ENCODE results near the gene THSD4. TPM values are rescaled to one million over a fixed set of nuclear protein-coding genes. Genes with fewer than 3 reads are reported as not detected.

The THSD4 gene
- total RNA-seq, 1 donor from 2014 or later: 2.5 TPM

DNA sequence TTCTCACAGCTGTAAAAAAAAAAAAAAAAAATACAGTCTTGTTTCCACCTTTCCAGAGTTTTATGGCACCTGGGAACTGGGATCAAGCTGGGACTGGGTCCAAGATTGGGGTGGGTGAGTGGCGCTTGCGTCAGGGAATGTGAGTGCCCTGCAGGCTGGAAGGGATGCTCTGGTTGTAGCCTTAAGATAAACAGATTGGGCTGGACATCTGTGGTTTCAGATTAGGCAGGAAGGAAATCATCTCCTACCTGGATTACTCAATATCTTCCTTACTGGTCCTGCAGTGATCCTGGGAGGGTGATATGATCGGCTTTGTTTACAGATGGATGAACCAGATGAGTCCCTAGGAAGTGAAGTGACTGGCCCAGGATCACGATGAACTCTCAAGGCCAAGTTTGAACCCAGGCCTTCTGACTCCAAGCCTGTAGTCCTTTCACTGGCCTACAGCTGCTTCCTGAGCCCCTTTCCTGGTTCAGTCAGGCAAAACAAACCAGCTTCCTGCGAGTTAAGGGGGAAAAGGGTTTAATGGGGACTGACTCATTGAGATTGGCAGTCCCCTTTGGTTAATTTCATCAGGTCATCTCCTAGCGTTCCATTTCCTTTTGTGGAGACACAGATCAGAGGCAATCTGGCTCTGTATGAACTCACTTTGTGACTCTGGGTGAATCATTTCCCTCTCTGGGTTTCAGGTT is 179.8 kb downstream of the THSD4 start:
- peak overlapping the region; percentile 80 for H3K4me2 ChIP-seq (ENCODE audit: low read length)
- DNase-seq (ENCODE audit: low read depth): peak; percentile 100
- peak; percentile 99 for FAIRE-seq
- peak overlapping the region; percentile 99 for H3K27ac ChIP-seq (ENCODE audit: low read depth, low read length)
- no peaks in the 10 kb centered on the region for H4K20me1 ChIP-seq (ENCODE audit: insufficient read depth, low read length)
- Mint-ChIP-seq H3K27ac (ENCODE audit: unreplicated experiment) (peak overlapping the region; percentile 97), H3K4me3 (ENCODE audit: unreplicated experiment) (no peak overlapping the region), H3K27me3 (ENCODE audit: low read depth, unreplicated experiment) (no peaks in the 10 kb centered on the region), H3K9me3 (ENCODE audit: unreplicated experiment) (no peaks in the 10 kb centered on the region), H3K4me1 (ENCODE audit: low read depth, unreplicated experiment) (peaks cover 20% of the 10 kb centered on the region), H3K36me3 (ENCODE audit: low read depth, unreplicated experiment) (no peaks in the 10 kb centered on the region)
- H3K9me3 ChIP-seq (ENCODE audit: insufficient read depth, low read depth, low read length): no peaks in the 10 kb centered on the region
- H3K4me1 ChIP-seq (ENCODE audit: insufficient read depth, low read length): peaks cover 32% of the 10 kb centered on the region
- peak overlapping the region; percentile 88 for H3K9ac ChIP-seq (ENCODE audit: low read length)
- no peaks in the 10 kb centered on the region for H3K79me2 ChIP-seq (ENCODE audit: insufficient read depth, low read length)
- no peak for TF ChIP-seq EZH2 (IDR thresholded peaks at IDR 0.05; ENCODE audit: insufficient read depth, low read length)
- TF ChIP-seq, protein P1, sequence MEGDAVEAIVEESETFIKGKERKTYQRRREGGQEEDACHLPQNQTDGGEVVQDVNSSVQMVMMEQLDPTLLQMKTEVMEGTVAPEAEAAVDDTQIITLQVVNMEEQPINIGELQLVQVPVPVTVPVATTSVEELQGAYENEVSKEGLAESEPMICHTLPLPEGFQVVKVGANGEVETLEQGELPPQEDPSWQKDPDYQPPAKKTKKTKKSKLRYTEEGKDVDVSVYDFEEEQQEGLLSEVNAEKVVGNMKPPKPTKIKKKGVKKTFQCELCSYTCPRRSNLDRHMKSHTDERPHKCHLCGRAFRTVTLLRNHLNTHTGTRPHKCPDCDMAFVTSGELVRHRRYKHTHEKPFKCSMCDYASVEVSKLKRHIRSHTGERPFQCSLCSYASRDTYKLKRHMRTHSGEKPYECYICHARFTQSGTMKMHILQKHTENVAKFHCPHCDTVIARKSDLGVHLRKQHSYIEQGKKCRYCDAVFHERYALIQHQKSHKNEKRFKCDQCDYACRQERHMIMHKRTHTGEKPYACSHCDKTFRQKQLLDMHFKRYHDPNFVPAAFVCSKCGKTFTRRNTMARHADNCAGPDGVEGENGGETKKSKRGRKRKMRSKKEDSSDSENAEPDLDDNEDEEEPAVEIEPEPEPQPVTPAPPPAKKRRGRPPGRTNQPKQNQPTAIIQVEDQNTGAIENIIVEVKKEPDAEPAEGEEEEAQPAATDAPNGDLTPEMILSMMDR (IDR thresholded peaks at IDR 0.05; ENCODE audit: insufficient read depth, low read depth, low read length): no peak
- peak overlapping the region; percentile 4 for H2AFZ ChIP-seq (ENCODE audit: low read depth, low read length)
- H3K27me3 ChIP-seq (ENCODE audit: insufficient read depth, low read length): no peaks in the 10 kb centered on the region
- H3K4me3 ChIP-seq (ENCODE audit: insufficient read depth, low read depth, low read length): peak overlapping the region; percentile 30
- no peaks in the 10 kb centered on the region for H3K36me3 ChIP-seq (ENCODE audit: insufficient read depth, low read length)

DNA sequence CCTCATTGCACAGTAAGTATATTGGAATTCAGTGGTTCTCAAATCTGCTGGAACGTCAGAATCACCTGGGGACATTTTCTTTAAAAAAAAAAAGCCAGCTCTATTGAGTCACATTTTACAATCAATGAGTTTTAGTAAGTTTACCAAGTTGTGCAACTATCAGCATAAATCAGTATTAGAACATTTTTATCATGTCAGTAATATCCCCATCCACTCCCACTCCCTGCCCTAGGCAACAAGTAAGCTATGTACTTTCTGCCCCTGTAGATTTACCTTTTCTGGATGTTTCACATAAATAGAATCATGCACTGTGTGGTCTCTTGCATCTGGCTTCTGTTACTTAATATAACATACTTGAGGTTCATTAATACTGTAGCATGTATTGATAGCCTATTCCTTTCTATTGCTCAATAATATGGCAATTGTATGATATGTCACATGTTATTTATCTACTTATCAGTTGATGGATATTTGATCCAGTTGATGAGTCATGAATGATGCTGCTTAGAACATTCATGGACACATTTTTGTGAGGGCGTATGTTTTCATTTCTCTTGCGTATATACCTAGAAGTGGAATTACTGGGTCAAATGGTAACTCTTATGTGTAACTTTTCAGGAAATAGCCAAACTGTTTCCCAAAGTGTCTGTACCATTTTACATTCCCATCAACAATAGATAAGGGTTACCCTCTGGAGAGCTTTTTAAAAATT is 180.5 kb downstream of the THSD4 start:
- peak overlapping the region; percentile 88 for H3K9ac ChIP-seq (ENCODE audit: low read length)
- H2AFZ ChIP-seq (ENCODE audit: low read depth, low read length): no peak overlapping the region
- no peaks in the 10 kb centered on the region for H3K27me3 ChIP-seq (ENCODE audit: insufficient read depth, low read length)
- H3K4me2 ChIP-seq (ENCODE audit: low read length): peak overlapping the region; percentile 65
- no peak for FAIRE-seq
- peaks cover 32% of the 10 kb centered on the region for H3K4me1 ChIP-seq (ENCODE audit: insufficient read depth, low read length)
- Mint-ChIP-seq H3K36me3 (ENCODE audit: low read depth, unreplicated experiment) (no peaks in the 10 kb centered on the region), H3K4me3 (ENCODE audit: unreplicated experiment) (no peak overlapping the region), H3K27me3 (ENCODE audit: low read depth, unreplicated experiment) (no peaks in the 10 kb centered on the region), H3K27ac (ENCODE audit: unreplicated experiment) (peak overlapping the region; percentile 97), H3K4me1 (ENCODE audit: low read depth, unreplicated experiment) (peaks cover 23% of the 10 kb centered on the region), H3K9me3 (ENCODE audit: unreplicated experiment) (no peaks in the 10 kb centered on the region)
- no peaks in the 10 kb centered on the region for H3K79me2 ChIP-seq (ENCODE audit: insufficient read depth, low read length)
- H3K36me3 ChIP-seq (ENCODE audit: insufficient read depth, low read length): no peaks in the 10 kb centered on the region
- no peaks in the 10 kb centered on the region for H4K20me1 ChIP-seq (ENCODE audit: insufficient read depth, low read length)
- DNase-seq (ENCODE audit: low read depth): peak; percentile 91
- H3K9me3 ChIP-seq (ENCODE audit: insufficient read depth, low read depth, low read length): no peaks in the 10 kb centered on the region
- peak overlapping the region; percentile 99 for H3K27ac ChIP-seq (ENCODE audit: low read depth, low read length)
- TF ChIP-seq, protein P1 (IDR thresholded peaks at IDR 0.05; ENCODE audit: insufficient read depth, low read depth, low read length): no peak
- no peak for TF ChIP-seq EZH2 (IDR thresholded peaks at IDR 0.05; ENCODE audit: insufficient read depth, low read length)
- no peak overlapping the region for H3K4me3 ChIP-seq (ENCODE audit: insufficient read depth, low read depth, low read length)

DNA sequence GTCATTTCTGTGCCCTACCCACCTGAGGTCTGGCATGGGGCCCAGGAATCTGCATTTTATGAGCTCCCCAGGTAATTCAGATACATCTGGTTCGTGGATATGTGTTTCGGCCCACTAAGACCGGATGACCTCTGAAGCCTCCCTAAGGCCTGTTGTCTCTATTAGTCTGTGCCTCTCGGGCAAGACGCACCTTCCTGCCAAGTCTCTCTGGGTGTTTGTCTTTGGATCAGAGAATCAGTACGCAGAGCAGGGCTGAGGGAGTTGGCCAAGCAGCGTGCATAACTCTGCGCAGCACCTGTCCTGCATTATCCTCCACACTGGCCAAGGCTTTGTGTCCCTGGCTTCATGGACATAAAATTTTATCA is 181.0 kb downstream of the THSD4 start:
- H3K36me3 ChIP-seq (ENCODE audit: insufficient read depth, low read length): no peaks in the 10 kb centered on the region
- DNase-seq (ENCODE audit: low read depth): no peak
- peak overlapping the region; percentile 88 for H3K9ac ChIP-seq (ENCODE audit: low read length)
- Mint-ChIP-seq H3K27ac (ENCODE audit: unreplicated experiment) (peak overlapping the region; percentile 62), H3K4me1 (ENCODE audit: low read depth, unreplicated experiment) (peaks cover 23% of the 10 kb centered on the region), H3K9me3 (ENCODE audit: unreplicated experiment) (no peaks in the 10 kb centered on the region), H3K36me3 (ENCODE audit: low read depth, unreplicated experiment) (no peaks in the 10 kb centered on the region), H3K4me3 (ENCODE audit: unreplicated experiment) (no peak overlapping the region), H3K27me3 (ENCODE audit: low read depth, unreplicated experiment) (no peaks in the 10 kb centered on the region)
- H3K9me3 ChIP-seq (ENCODE audit: insufficient read depth, low read depth, low read length): no peaks in the 10 kb centered on the region
- H3K4me3 ChIP-seq (ENCODE audit: insufficient read depth, low read depth, low read length): no peak overlapping the region
- FAIRE-seq: no peak
- H3K79me2 ChIP-seq (ENCODE audit: insufficient read depth, low read length): no peaks in the 10 kb centered on the region
- H2AFZ ChIP-seq (ENCODE audit: low read depth, low read length): no peak overlapping the region
- H3K4me2 ChIP-seq (ENCODE audit: low read length): peak overlapping the region; percentile 65
- H4K20me1 ChIP-seq (ENCODE audit: insufficient read depth, low read length): no peaks in the 10 kb centered on the region
- no peaks in the 10 kb centered on the region for H3K27me3 ChIP-seq (ENCODE audit: insufficient read depth, low read length)
- H3K27ac ChIP-seq (ENCODE audit: low read depth, low read length): peak overlapping the region; percentile 99
- H3K4me1 ChIP-seq (ENCODE audit: insufficient read depth, low read length): peaks cover 32% of the 10 kb centered on the region
- TF ChIP-seq EZH2 (IDR thresholded peaks at IDR 0.05; ENCODE audit: insufficient read depth, low read length): no peak
- TF ChIP-seq, protein P1 (IDR thresholded peaks at IDR 0.05; ENCODE audit: insufficient read depth, low read depth, low read length): no peak
